ENCODE data around the gene RMI2. TPM values are rescaled to one million over a fixed set of nuclear protein-coding genes. Genes with fewer than 3 reads are reported as not detected.
A peak's percentile ranks its signal among the peaks of the same experiment; 100 is the strongest.

The RMI2 gene
- total RNA-seq, 2 experiments from 2014 or later: 50.1 to 56.1 TPM

DNA sequence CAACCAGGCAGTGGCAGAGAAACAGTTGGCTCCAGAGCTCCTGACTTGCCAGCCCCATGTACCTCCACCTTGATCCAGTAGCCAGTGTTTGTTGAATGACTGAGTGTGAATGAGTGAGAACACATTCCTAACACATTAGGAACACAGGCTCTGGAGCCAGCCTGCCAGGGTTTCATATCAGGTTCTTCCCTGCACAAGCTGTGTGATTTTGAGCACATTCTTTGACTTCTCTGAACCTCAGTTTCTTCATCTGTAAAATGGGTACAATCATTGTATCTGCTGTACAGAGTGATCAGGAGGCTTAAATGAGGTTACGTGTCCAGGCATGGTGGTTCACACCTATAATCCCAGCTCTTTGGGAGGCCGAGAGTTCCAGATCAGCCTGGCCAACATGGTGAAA is 13.3 kb upstream of the RMI2 start:
- Mint-ChIP-seq H3K9me3 (peaks cover 4% of the 10 kb centered on the region), H3K4me3 (no peak overlapping the region), H3K4me1 (peaks cover 30% of the 10 kb centered on the region), H3K36me3 (peaks cover 9% of the 10 kb centered on the region), H3K27me3 (no peaks in the 10 kb centered on the region), H3K27ac (no peak overlapping the region)
- no peak for DNase-seq

DNA sequence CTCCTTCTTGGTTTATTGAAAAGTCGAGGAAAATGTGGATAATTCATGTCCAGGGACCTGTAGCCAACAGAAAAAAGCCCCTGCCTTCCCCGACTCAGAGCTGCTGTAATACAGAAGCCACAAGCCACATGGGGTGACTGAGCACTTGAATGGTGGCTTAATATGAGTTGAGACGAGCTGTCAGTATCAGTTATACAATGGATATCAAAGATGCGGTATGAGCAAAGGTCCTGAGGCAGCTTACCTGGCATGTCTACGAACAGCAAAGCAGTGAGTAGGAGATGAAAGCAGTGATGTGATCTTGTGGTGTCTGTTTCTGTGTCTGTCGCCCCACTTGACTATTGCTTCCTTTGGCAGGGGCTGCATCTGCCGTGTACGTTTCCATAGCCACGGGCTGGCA is 12.2 kb upstream of the RMI2 start:
- no peak for DNase-seq
- H3K4me3 Mint-ChIP-seq: no peak overlapping the region
- peaks cover 19% of the 10 kb centered on the region for H3K4me1 Mint-ChIP-seq
- peaks cover 2% of the 10 kb centered on the region for H3K36me3 Mint-ChIP-seq
- no peak overlapping the region for H3K27ac Mint-ChIP-seq
- H3K9me3 Mint-ChIP-seq: peaks cover under 1% of the 10 kb centered on the region
- H3K27me3 Mint-ChIP-seq: no peaks in the 10 kb centered on the region

DNA sequence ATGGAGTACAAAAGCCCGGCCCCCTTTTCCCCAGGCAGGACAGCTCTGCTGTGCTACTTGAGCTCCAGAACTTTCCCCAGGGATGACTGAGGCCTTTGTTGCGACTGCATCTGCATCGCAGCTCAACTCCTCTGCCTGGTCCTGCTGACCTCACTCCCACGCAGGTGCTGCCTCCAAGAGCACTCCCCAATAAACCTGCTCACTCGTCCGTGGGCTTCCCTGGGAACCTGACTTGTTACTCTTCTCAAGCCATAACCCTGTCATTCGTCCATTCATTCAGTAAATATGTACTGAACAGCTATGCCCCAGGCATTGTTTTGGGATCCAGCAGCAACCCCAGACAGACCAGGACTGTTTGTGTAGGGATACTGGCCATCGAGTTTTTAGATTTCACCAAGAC is 11.6 kb upstream of the RMI2 start:
- no peak overlapping the region for H3K27ac Mint-ChIP-seq
- no peak overlapping the region for H3K4me3 Mint-ChIP-seq
- H3K27me3 Mint-ChIP-seq: no peaks in the 10 kb centered on the region
- H3K4me1 Mint-ChIP-seq: peaks cover 12% of the 10 kb centered on the region
- DNase-seq: no peak
- no peaks in the 10 kb centered on the region for H3K9me3 Mint-ChIP-seq
- H3K36me3 Mint-ChIP-seq: no peaks in the 10 kb centered on the region

DNA sequence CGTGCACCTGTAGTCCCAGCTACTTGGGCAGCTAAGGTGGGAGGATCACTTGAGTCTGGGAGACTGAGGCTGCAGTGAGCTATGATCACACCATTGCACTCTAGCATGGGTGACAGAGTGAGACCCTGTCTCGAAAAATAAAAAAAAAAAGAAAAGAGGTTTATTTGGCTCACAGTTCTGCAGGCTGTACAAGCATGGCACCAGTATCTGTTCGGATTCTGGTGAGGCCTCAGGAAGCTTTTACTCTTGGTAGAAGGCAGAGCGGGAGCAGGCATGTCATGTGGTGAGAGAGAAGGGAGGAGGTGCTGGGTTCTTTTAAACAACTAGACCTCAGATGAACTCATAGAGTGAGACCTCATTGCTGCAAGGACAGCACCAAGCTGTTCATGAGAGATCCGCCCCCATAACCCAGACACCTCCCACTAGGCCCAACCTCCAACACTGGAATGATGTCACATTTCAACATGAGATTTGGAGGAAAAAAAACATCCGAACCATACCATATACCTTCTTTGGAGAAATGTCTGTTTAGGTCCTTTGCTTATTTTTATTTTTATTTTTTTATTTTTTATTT is 10.3 kb upstream of the RMI2 start:
- H3K27ac Mint-ChIP-seq: no peak overlapping the region
- H3K27me3 Mint-ChIP-seq: no peaks in the 10 kb centered on the region
- no peak for DNase-seq
- H3K9me3 Mint-ChIP-seq: no peaks in the 10 kb centered on the region
- H3K36me3 Mint-ChIP-seq: no peaks in the 10 kb centered on the region
- peaks cover 5% of the 10 kb centered on the region for H3K4me1 Mint-ChIP-seq
- H3K4me3 Mint-ChIP-seq: no peak overlapping the region

- Mint-ChIP-seq H3K36me3 (no peaks in the 10 kb centered on the region), H3K27me3 (no peaks in the 10 kb centered on the region), H3K4me1 (peaks cover 14% of the 10 kb centered on the region), H3K4me3 (no peak overlapping the region), H3K27ac (no peak overlapping the region), H3K9me3 (no peaks in the 10 kb centered on the region)
- DNase-seq: no peak
Observed at GRCh38 chr16:11339075-11339474, 6.2 kb upstream of the RMI2 start.

DNA sequence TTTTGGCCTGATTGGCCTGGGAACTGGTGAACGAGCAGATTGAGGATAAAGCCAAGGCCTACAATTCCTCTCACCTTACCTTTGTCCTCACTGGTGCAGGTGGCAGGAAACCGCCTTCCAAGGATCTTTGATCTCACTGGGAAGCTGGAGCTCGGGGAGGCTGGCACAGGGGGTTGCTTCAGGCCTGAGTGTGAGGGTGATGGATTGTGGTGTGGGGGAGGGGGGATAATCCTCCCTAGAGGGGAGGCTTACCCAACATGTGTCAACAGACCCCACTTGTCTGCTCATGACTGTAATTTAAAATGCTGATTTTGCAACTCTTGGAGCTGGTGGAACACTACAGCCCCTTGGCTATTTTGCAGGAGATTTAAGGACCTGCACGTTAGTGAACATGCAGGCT is 4.5 kb upstream of the RMI2 start:
- Mint-ChIP-seq H3K4me3 (no peak overlapping the region), H3K36me3 (no peaks in the 10 kb centered on the region), H3K27ac (no peak overlapping the region)

GRCh38 chr16:11341371-11341770 is 3.9 kb upstream of the RMI2 start:
- H3K4me1 Mint-ChIP-seq: peaks cover 22% of the 10 kb centered on the region
- no peak for DNase-seq
- no peaks in the 10 kb centered on the region for H3K27me3 Mint-ChIP-seq
- no peak overlapping the region for H3K4me3 Mint-ChIP-seq
- H3K27ac Mint-ChIP-seq: no peak overlapping the region
- no peaks in the 10 kb centered on the region for H3K9me3 Mint-ChIP-seq
- H3K36me3 Mint-ChIP-seq: no peaks in the 10 kb centered on the region

More for the DNA sequence above, 4.5 kb upstream of the RMI2 start:
- Mint-ChIP-seq H3K27me3 (no peaks in the 10 kb centered on the region), H3K4me1 (peaks cover 19% of the 10 kb centered on the region), H3K9me3 (no peaks in the 10 kb centered on the region)
- no peak for DNase-seq

DNA sequence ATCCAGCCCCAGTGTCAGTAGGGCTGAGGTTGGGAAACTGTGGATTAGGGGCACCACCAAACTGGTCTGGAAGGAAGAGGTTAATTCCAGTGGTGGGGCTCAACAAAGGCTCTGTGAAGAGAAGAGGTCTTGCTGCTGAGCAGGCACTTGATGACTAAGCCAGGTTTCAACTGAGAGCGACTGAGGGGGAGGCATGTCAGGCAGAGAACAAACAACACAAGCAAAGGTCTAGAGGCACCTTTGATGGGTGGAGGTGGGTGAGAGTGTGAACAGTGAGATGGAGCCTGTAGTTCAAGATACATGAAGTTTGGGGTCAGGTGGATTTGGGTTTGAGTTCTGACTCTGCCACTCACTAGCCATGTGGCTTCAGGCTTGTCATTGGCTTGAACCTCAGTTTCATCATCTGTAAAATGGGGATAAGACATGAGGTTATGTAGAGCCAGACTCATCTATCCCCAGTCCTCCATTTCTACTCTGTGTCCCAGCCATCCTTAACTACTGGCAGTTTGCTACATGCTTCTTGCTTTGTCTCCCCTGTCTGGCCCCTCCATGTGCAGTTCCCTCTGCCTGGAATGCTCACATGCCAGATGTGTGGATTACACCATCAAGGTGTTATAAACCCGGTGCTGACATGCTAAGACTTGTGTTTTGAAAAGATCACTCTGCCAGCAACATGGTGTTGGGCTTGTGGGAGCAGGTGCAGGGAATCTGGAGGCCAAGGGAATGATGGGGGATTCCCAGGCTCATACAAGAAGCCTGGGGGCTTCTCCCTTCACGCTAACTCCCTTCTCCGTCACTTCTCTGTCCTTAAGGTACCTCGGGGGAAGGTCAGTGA is 3.0 kb upstream of the RMI2 start:
- Mint-ChIP-seq H3K9me3 (no peaks in the 10 kb centered on the region), H3K36me3 (no peaks in the 10 kb centered on the region), H3K4me1 (peaks cover 28% of the 10 kb centered on the region), H3K4me3 (no peak overlapping the region), H3K27me3 (no peaks in the 10 kb centered on the region), H3K27ac (peak overlapping the region; percentile 49)
- DNase-seq: peak; percentile 50

GRCh38 chr16:11346700-11347319 is 1.6 kb downstream of the RMI2 start:
- Mint-ChIP-seq H3K9me3 (no peaks in the 10 kb centered on the region), H3K4me3 (peak overlapping the region; percentile 85), H3K4me1 (peaks cover 38% of the 10 kb centered on the region), H3K27me3 (no peaks in the 10 kb centered on the region), H3K36me3 (peaks cover 7% of the 10 kb centered on the region), H3K27ac (no peak overlapping the region)
- DNase-seq: no peak

DNA sequence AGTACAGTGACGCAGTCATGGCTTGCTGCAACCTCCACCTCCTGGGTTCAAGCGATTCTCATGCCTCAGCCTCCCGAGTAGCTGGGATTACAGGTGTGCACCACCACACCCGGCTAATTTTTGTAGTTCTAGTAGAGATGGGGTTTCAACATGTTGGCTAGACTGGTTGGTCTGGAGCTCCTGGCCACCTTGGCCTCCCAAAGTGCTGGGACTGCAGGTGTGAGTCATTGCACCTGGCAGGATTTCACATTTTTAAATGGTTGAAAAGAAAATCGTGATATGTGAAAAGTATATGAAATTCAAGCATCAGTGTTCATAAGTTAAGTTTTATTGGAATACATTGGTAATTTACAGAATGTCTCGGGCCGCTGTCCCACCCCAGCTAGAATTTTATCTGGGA is 2.6 kb downstream of the RMI2 start:
- Mint-ChIP-seq H3K9me3 (peaks cover under 1% of the 10 kb centered on the region), H3K27ac (no peak overlapping the region), H3K4me3 (no peak overlapping the region), H3K36me3 (peaks cover 15% of the 10 kb centered on the region), H3K27me3 (no peaks in the 10 kb centered on the region), H3K4me1 (peaks cover 30% of the 10 kb centered on the region)
- no peak for DNase-seq

DNA sequence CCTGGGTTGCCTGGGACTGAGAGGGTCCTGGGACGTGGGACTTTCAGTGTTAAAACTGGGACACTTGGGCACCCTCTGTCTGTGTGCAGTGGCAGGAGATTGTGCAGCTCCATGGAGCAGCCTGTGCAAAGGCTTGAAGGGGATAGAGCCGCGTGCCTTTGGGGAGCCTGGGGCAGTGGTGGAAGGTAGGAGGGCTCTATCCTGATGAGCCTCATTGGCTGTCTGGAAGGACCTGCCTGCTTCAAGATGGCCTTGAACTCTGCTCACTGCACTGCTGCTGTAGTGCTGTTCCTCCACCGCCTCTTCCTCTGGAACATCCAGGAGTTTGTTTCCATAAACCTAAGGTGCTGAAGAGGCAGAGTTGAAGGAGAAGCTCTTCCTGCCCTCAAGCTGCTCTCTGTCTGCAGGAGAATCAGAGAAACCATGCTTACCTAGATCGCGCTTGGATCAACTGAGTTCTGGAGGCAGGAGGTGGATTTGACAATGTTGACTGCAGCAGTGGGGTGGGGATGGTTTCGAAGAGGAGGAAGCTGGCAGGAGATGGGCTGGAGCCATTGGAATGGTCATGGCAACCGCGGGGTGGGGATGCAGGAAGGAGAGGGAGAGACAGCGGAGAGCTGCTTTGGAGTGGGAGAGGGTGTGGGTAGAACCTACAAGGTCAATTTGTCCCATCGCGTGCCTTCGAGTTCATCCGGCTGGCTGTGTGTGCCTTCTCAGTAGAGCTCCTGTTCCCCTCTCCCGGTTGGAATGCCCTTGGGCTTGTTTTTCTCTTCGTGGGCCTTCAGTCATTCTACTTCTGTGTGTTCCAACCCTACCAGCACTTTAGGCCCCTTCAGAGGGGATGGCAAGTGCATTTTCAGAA is 3.7 kb downstream of the RMI2 start:
- peaks cover 40% of the 10 kb centered on the region for H3K4me1 Mint-ChIP-seq
- no peak for DNase-seq
- no peaks in the 10 kb centered on the region for H3K27me3 Mint-ChIP-seq
- no peak overlapping the region for H3K4me3 Mint-ChIP-seq
- H3K36me3 Mint-ChIP-seq: peaks cover 24% of the 10 kb centered on the region
- no peak overlapping the region for H3K27ac Mint-ChIP-seq
- peaks cover 2% of the 10 kb centered on the region for H3K9me3 Mint-ChIP-seq

DNA sequence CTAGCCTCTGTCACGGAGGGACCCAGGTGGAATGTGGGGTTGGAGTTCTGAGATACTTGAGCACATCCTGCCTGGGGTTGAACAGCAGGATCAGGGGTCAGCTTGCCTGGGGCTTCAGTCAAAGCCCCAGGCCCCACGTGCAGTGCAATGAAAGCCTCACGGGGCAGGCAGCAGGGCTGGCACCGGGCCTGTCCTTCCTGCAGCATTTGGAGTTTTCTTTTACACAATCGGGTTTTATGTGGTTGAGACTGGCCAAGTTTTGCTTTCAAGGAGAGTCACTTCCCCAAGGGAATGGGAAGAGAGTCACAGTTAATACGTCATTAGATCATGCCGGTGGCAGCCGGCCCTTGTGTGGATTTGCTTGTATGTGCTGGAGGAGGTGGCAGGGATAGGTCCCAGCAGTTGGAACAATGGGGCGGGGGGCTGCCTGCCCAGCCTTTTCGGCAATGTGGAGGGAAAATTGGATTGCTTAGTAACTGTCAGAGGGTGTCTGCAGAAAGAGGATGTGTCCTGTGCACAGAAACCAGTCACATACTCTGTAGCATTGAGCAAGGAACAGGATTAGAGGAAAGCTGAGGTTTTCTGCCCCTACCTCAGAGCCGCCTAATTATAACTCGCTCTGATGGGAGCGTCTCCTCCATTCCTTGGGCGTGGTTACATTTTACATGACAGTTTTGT is 4.5 kb downstream of the RMI2 start:
- no peak overlapping the region for H3K4me3 Mint-ChIP-seq
- H3K9me3 Mint-ChIP-seq: peaks cover 2% of the 10 kb centered on the region
- H3K27me3 Mint-ChIP-seq: no peaks in the 10 kb centered on the region
- no peak overlapping the region for H3K27ac Mint-ChIP-seq
- peaks cover 46% of the 10 kb centered on the region for H3K4me1 Mint-ChIP-seq
- DNase-seq: no peak
- H3K36me3 Mint-ChIP-seq: peaks cover 26% of the 10 kb centered on the region

GRCh38 chr16:11350519-11350918 is 5.3 kb downstream of the RMI2 start:
- no peak for DNase-seq
- H3K36me3 Mint-ChIP-seq: peaks cover 30% of the 10 kb centered on the region
- peaks cover 2% of the 10 kb centered on the region for H3K9me3 Mint-ChIP-seq
- H3K4me1 Mint-ChIP-seq: peaks cover 49% of the 10 kb centered on the region
- no peak overlapping the region for H3K4me3 Mint-ChIP-seq
- H3K27ac Mint-ChIP-seq: no peak overlapping the region
- H3K27me3 Mint-ChIP-seq: no peaks in the 10 kb centered on the region

- DNase-seq: no peak
- H3K27me3 Mint-ChIP-seq: no peaks in the 10 kb centered on the region
- H3K9me3 Mint-ChIP-seq: peaks cover 2% of the 10 kb centered on the region
- H3K4me3 Mint-ChIP-seq: no peak overlapping the region
- peaks cover 32% of the 10 kb centered on the region for H3K36me3 Mint-ChIP-seq
- peaks cover 53% of the 10 kb centered on the region for H3K4me1 Mint-ChIP-seq
- no peak overlapping the region for H3K27ac Mint-ChIP-seq
Observed at GRCh38 chr16:11350921-11351335, 5.7 kb downstream of the RMI2 start.
